ENCODE results near the gene FGF12.

Gene FGF12

GRCh38 chr3:192188218-192188835, 539.0 kb downstream of the FGF12 start:
- Histone ChIP-seq H3K4me2 (ENCODE audit: low read length) (no peak overlapping the region), H3F3A (ENCODE audit: insufficient read depth, low read length) (no peaks in the 10 kb centered on the region)
- TF ChIP-seq EZH2 (IDR thresholded peaks at IDR 0.05; ENCODE audit: borderline replicate concordance, low read length) (no peak), CTCF (IDR thresholded peaks at IDR 0.05; ENCODE audit: low read length) (peak; percentile 96)

DNA sequence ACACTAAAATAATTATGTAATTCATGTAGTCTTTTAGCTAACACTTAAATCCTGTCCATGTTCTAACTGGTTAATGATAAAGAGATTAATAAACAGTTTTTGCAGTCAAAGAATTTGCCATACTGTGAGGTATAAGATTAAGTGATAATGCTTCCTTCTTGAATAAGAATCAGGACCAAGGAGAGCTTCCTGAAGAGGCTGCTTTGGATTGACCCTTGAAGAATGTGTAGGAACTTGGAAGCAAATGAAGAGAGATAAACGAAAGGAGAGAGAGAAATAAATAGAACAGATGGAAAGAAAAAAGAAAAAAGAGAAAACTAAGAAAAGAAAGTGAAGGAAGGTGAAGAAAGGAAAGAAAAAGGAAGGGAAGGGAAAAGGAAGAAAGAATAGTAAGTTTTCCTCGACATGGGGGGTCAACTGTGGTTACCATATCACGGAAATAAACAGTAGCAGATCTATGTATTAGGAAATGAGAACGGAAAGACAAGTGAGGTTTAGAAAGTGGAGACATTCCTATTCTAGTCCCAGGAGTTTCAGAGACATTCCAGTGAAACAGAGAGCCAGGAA, 539.8 kb downstream of the FGF12 start:
- Histone ChIP-seq H3K4me2 (ENCODE audit: low read length) (no peak overlapping the region), H2AFZ (ENCODE audit: low read length) (no peak overlapping the region), H3K79me2 (ENCODE audit: insufficient read depth, low read length) (no peaks in the 10 kb centered on the region), H3K27me3 (ENCODE audit: insufficient read depth, low read length) (no peaks in the 10 kb centered on the region; the same call in 1 of the 2 replicates), H3F3A (ENCODE audit: insufficient read depth, low read length) (no peaks in the 10 kb centered on the region), H3K4me1 (ENCODE audit: insufficient read depth, low read length, severe bottlenecking) (no peaks in the 10 kb centered on the region), H3K9ac (ENCODE audit: low read length) (no peak overlapping the region), H3K4me3 (ENCODE audit: low read depth, low read length, poor library complexity, severe bottlenecking) (no peak overlapping the region), H3K9me3 (ENCODE audit: low read length) (no peaks in the 10 kb centered on the region), H3K27ac (ENCODE audit: low read depth, low read length, poor library complexity, severe bottlenecking) (no peak overlapping the region), H3K36me3 (ENCODE audit: insufficient read depth, low read length) (no peaks in the 10 kb centered on the region), H4K20me1 (ENCODE audit: insufficient read depth, low read length) (no peaks in the 10 kb centered on the region), H3K9me2 (ENCODE audit: low read depth, low read length) (no peaks in the 10 kb centered on the region)
- TF ChIP-seq CTCF (IDR thresholded peaks at IDR 0.05; ENCODE audit: low read length), result no peak
- TF ChIP-seq EZH2 (IDR thresholded peaks at IDR 0.05; ENCODE audit: borderline replicate concordance, low read length), result no peak

More at GRCh38 chr3:192188218-192188835, 539.0 kb downstream of the FGF12 start:
- no peaks in the 10 kb centered on the region for H4K20me1 ChIP-seq (ENCODE audit: insufficient read depth, low read length)
- H2AFZ ChIP-seq (ENCODE audit: low read length), result no peak overlapping the region
- no peaks in the 10 kb centered on the region for H3K4me1 ChIP-seq (ENCODE audit: insufficient read depth, low read length, severe bottlenecking)
- no peaks in the 10 kb centered on the region for H3K9me2 ChIP-seq (ENCODE audit: low read depth, low read length)
- no peaks in the 10 kb centered on the region; the same call in 1 of the 2 replicates for H3K27me3 ChIP-seq (ENCODE audit: insufficient read depth, low read length)
- H3K36me3 ChIP-seq (ENCODE audit: insufficient read depth, low read length), result no peaks in the 10 kb centered on the region
- H3K9me3 ChIP-seq (ENCODE audit: low read length), result no peaks in the 10 kb centered on the region
- no peak overlapping the region for H3K27ac ChIP-seq (ENCODE audit: low read depth, low read length, poor library complexity, severe bottlenecking)
- H3K9ac ChIP-seq (ENCODE audit: low read length), result no peak overlapping the region
- no peaks in the 10 kb centered on the region for H3K79me2 ChIP-seq (ENCODE audit: insufficient read depth, low read length)
- H3K4me3 ChIP-seq (ENCODE audit: low read depth, low read length, poor library complexity, severe bottlenecking), result no peak overlapping the region

- Histone ChIP-seq H3K9me2 (ENCODE audit: low read depth, low read length) (no peaks in the 10 kb centered on the region), H3F3A (ENCODE audit: insufficient read depth, low read length) (no peaks in the 10 kb centered on the region), H3K79me2 (ENCODE audit: insufficient read depth, low read length) (no peaks in the 10 kb centered on the region), H3K4me3 (ENCODE audit: low read depth, low read length, poor library complexity, severe bottlenecking) (no peak overlapping the region), H3K9ac (ENCODE audit: low read length) (no peak overlapping the region), H2AFZ (ENCODE audit: low read length) (no peak overlapping the region), H3K27me3 (ENCODE audit: insufficient read depth, low read length) (no peaks in the 10 kb centered on the region; the same call in 1 of the 2 replicates), H3K4me1 (ENCODE audit: insufficient read depth, low read length, severe bottlenecking) (no peaks in the 10 kb centered on the region), H3K9me3 (ENCODE audit: low read length) (no peaks in the 10 kb centered on the region), H3K4me2 (ENCODE audit: low read length) (no peak overlapping the region), H4K20me1 (ENCODE audit: insufficient read depth, low read length) (no peaks in the 10 kb centered on the region), H3K27ac (ENCODE audit: low read depth, low read length, poor library complexity, severe bottlenecking) (no peak overlapping the region), H3K36me3 (ENCODE audit: insufficient read depth, low read length) (no peaks in the 10 kb centered on the region)
- TF ChIP-seq CTCF (IDR thresholded peaks at IDR 0.05; ENCODE audit: low read length) (no peak), EZH2 (IDR thresholded peaks at IDR 0.05; ENCODE audit: borderline replicate concordance, low read length) (no peak)
Observed at GRCh38 chr3:192186498-192186897, 540.8 kb downstream of the FGF12 start.
